ENCODE results near the gene MYRIP.
"Not testable (repeated sequence)": the region's sequence is repeated elsewhere in the genome, so short reads cannot be mapped to it uniquely, and the experiment has no call there.

The MYRIP gene

DNA sequence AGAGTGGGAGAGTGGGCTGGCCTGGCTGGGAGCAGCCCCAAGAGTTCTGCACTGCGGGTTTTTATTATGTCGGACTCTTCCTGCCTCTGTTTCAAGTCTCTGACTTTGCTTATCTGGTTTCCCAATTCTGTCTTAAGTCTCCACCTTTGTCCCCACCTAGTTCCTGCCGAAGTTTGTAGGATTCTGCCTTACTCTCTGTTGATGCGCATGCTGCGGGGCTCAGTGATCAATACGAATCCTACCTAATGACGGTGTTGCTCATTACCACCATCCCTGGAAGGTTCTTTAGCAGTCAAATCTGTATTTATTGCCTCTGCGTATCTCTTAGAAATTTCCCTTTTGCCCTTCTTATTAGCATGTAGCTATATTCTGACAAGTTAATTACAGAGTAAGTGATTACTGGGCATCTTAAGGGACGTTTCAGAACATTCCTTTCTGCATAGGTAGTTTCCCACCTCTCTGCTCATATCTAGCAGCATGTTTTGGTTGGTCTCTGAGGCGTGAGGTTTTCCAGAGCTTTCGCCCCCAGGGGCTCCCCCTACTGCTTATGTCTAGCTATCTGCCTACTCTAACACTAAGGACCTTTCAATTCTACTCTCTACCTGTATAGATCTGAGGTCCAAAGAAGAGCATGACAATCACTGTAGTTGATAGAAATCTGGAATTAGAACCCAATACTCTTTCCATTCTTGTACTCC lies 264.1 kb downstream of the MYRIP start:
- H3K4me1 ChIP-seq (ENCODE audit: insufficient read depth, poor library complexity, severe bottlenecking) = no peaks in the 10 kb centered on the region
- H3K9me3 ChIP-seq (ENCODE audit: severe bottlenecking) = no peaks in the 10 kb centered on the region
- no peak overlapping the region for H3K27ac ChIP-seq (ENCODE audit: poor library complexity, severe bottlenecking)
- no peak overlapping the region for H3K4me3 ChIP-seq (ENCODE audit: severe bottlenecking)
- H3K27me3 ChIP-seq (ENCODE audit: insufficient read depth, poor library complexity, severe bottlenecking) = no peaks in the 10 kb centered on the region
- TF ChIP-seq, protein P1, sequence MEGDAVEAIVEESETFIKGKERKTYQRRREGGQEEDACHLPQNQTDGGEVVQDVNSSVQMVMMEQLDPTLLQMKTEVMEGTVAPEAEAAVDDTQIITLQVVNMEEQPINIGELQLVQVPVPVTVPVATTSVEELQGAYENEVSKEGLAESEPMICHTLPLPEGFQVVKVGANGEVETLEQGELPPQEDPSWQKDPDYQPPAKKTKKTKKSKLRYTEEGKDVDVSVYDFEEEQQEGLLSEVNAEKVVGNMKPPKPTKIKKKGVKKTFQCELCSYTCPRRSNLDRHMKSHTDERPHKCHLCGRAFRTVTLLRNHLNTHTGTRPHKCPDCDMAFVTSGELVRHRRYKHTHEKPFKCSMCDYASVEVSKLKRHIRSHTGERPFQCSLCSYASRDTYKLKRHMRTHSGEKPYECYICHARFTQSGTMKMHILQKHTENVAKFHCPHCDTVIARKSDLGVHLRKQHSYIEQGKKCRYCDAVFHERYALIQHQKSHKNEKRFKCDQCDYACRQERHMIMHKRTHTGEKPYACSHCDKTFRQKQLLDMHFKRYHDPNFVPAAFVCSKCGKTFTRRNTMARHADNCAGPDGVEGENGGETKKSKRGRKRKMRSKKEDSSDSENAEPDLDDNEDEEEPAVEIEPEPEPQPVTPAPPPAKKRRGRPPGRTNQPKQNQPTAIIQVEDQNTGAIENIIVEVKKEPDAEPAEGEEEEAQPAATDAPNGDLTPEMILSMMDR (IDR thresholded peaks at IDR 0.05; ENCODE audit: poor library complexity, severe bottlenecking) = no peak
- DNase-seq (ENCODE audit: low spot score) (no peak), ATAC-seq (ENCODE audit: low read depth) (no peak)
- no peaks in the 10 kb centered on the region for H3K36me3 ChIP-seq (ENCODE audit: low read depth)

DNA sequence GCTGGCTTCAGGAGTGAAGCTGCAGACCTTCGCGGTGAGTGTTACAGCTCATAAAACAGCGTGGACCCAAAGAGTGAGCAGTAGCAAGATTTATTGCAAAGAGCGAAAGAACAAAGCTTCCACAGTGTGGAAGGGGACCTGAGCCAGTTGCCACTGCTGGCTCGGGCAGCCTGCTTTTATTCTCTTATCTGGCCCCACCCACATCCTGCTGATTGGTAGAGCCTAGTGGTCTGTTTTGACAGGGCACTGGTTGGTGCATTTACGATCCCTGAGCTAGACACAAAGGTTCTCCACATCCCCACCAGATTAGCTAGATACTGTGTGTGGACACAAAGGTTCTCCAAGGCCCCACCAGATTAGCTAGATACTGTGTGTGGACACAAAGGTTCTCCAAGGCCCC lies 267.7 kb downstream of the MYRIP start:
- H3K9me3 ChIP-seq (ENCODE audit: severe bottlenecking); ATAC-seq (ENCODE audit: low read depth); DNase-seq (ENCODE audit: low spot score); H3K27ac ChIP-seq (ENCODE audit: poor library complexity, severe bottlenecking); H3K27me3 ChIP-seq (ENCODE audit: insufficient read depth, poor library complexity, severe bottlenecking); H3K4me3 ChIP-seq (ENCODE audit: severe bottlenecking); H3K36me3 ChIP-seq (ENCODE audit: low read depth): not testable (repeated sequence)
- peaks cover 14% of the 10 kb centered on the region for H3K4me1 ChIP-seq (ENCODE audit: insufficient read depth, poor library complexity, severe bottlenecking)

- not testable (repeated sequence) for H3K9me3 ChIP-seq (ENCODE audit: severe bottlenecking); ATAC-seq (ENCODE audit: low read depth)
Measured at GRCh38 chr3:40077828-40078492, 268.6 kb downstream of the MYRIP start.

DNA sequence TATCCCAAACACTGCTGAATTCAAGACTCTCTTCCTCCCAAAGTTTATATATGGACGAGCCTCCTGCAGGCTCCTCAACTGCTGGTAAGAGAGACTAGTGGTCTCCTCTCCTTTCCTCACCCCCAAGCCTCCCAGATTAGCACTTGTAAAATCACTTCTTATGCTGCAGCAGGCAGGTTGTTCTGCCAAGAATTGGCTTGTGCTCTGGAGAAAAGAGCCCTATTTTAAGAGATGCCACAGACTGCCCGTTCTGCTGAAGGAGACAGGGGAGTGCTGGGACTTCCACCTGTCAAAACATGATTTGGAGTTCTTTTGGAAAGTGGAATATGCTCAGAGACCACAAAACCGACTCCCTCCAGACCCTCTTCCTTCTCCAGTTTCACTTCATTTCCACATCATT lies 269.2 kb downstream of the MYRIP start:
- no peak for ATAC-seq (ENCODE audit: low read depth)
- no peaks in the 10 kb centered on the region for H3K36me3 ChIP-seq (ENCODE audit: low read depth)

More at GRCh38 chr3:40077828-40078492, 268.6 kb downstream of the MYRIP start:
- not testable (repeated sequence) for H3K27me3 ChIP-seq (ENCODE audit: insufficient read depth, poor library complexity, severe bottlenecking); H3K36me3 ChIP-seq (ENCODE audit: low read depth); DNase-seq (ENCODE audit: low spot score); H3K4me3 ChIP-seq (ENCODE audit: severe bottlenecking); H3K27ac ChIP-seq (ENCODE audit: poor library complexity, severe bottlenecking)
- peaks cover 14% of the 10 kb centered on the region for H3K4me1 ChIP-seq (ENCODE audit: insufficient read depth, poor library complexity, severe bottlenecking)

GRCh38 chr3:40079203-40079846 lies 269.9 kb downstream of the MYRIP start:
- Histone ChIP-seq H3K27ac (ENCODE audit: poor library complexity, severe bottlenecking) (peak overlapping the region; percentile 44), H3K4me1 (ENCODE audit: insufficient read depth, poor library complexity, severe bottlenecking) (peaks cover 14% of the 10 kb centered on the region), H3K9me3 (ENCODE audit: severe bottlenecking) (no peaks in the 10 kb centered on the region), H3K27me3 (ENCODE audit: insufficient read depth, poor library complexity, severe bottlenecking) (no peaks in the 10 kb centered on the region), H3K4me3 (ENCODE audit: severe bottlenecking) (no peak overlapping the region), H3K36me3 (ENCODE audit: low read depth) (no peaks in the 10 kb centered on the region)
- TF ChIP-seq, protein P1 (IDR thresholded peaks at IDR 0.05; ENCODE audit: poor library complexity, severe bottlenecking) = no peak
- ATAC-seq (ENCODE audit: low read depth) (peak; percentile 79), DNase-seq (ENCODE audit: low spot score) (no peak)

More for the DNA sequence above, 269.2 kb downstream of the MYRIP start:
- Histone ChIP-seq H3K9me3 (ENCODE audit: severe bottlenecking) (no peaks in the 10 kb centered on the region), H3K4me3 (ENCODE audit: severe bottlenecking) (no peak overlapping the region), H3K27me3 (ENCODE audit: insufficient read depth, poor library complexity, severe bottlenecking) (no peaks in the 10 kb centered on the region), H3K27ac (ENCODE audit: poor library complexity, severe bottlenecking) (peak overlapping the region; percentile 44), H3K4me1 (ENCODE audit: insufficient read depth, poor library complexity, severe bottlenecking) (peaks cover 14% of the 10 kb centered on the region)
- no peak for DNase-seq (ENCODE audit: low spot score)
- TF ChIP-seq, protein P1 (IDR thresholded peaks at IDR 0.05; ENCODE audit: poor library complexity, severe bottlenecking) = no peak
